Liver (tissue), 9 donors: ENCODE data around the gene DPEP3. TPM values are rescaled to one million over a fixed set of nuclear protein-coding genes. Genes with fewer than 3 reads are reported as not detected.
A peak's percentile ranks its signal among the peaks of the same experiment; 100 is the strongest.

Experiments used
- DNase-seq: peaks from one replicate; pipeline ENCODE4 v3.0.0-alpha.2; 2017; ENCODE audit warnings: low spot score
- H3K27ac ChIP-seq, 2 donors: one replicate each; pipeline ENCODE4 v1.7.0; 2013; ENCODE audit warnings: inconsistent platforms in 2 of 2, low read length in 2 of 2, control low read depth in 1 of 2, low read depth in 1 of 2, mild to moderate bottlenecking in 1 of 2
- H3K27me3 ChIP-seq, 4 donors: one replicate each; pipeline versions ENCODE4 v1.6.1 to v1.7.0; 2013; ENCODE audit warnings: low read length in 3 of 4, inconsistent platforms in 1 of 4, mild to moderate bottlenecking in 1 of 4, moderate library complexity in 1 of 4; ENCODE audit not compliant: control insufficient read depth in 4 of 4, insufficient read depth in 4 of 4
- H3K36me3 ChIP-seq, 4 donors: one replicate each; pipeline versions ENCODE4 v1.6.1 to v1.7.0; 2013; ENCODE audit warnings: low read length in 3 of 4, mild to moderate bottlenecking in 3 of 4, low read depth in 1 of 4, moderate library complexity in 1 of 4; ENCODE audit not compliant: control insufficient read depth in 4 of 4, insufficient read depth in 3 of 4
- H3K4me1 ChIP-seq, 4 donors: one replicate each; pipeline versions ENCODE4 v1.6.1 to v1.7.0; 2013; ENCODE audit warnings: low read length in 3 of 4, mild to moderate bottlenecking in 3 of 4, moderate library complexity in 1 of 4; ENCODE audit not compliant: control insufficient read depth in 4 of 4, insufficient read depth in 4 of 4
- H3K4me3 ChIP-seq, 3 donors: one replicate each; pipeline versions ENCODE4 v1.6.1 to v1.7.0; 2013; ENCODE audit warnings: low read length in 3 of 3, control low read depth in 1 of 3, low read depth in 1 of 3, mild to moderate bottlenecking in 1 of 3
- H3K9ac ChIP-seq, 2 donors: one replicate each; pipeline ENCODE4 v1.7.0; 2013; ENCODE audit warnings: low read length in 2 of 2, mild to moderate bottlenecking in 2 of 2, moderate library complexity in 2 of 2, control low read depth in 1 of 2, low read depth in 1 of 2
- H3K9me3 ChIP-seq, 4 donors: one replicate each; pipeline versions ENCODE4 v1.6.1 to v1.7.0; 2013; ENCODE audit warnings: low read length in 3 of 4; ENCODE audit not compliant: control insufficient read depth in 4 of 4
- ATF3 ChIP-seq: IDR thresholded peaks from 2 replicates; pipeline ENCODE4 v1.6.1; 2016; ENCODE audit warnings: antibody characterized with exemption
- CTCF ChIP-seq: fragments of 150-350 bp; IDR thresholded peaks from 2 replicates; pipeline ENCODE4 v1.5.1; 2017; ENCODE audit warnings: improper control_type of control experiment, low read depth, low read length; ENCODE audit not compliant: missing input control
- EGR1 ChIP-seq, 2 donors: IDR thresholded peaks; 2 replicates each; pipeline ENCODE4 v1.6.1; 2016 to 2018; ENCODE audit warnings: antibody characterized with exemption in 2 of 2, low read depth in 2 of 2
- FOXA1 ChIP-seq: IDR thresholded peaks from 2 replicates; pipeline ENCODE4 v1.6.1; 2016; ENCODE audit warnings: antibody characterized with exemption
- FOXA2 ChIP-seq: IDR thresholded peaks from 2 replicates; pipeline ENCODE4 v1.6.1; 2016; ENCODE audit warnings: antibody characterized with exemption
- GABPA ChIP-seq, 2 donors: IDR thresholded peaks in 1 of 2; conservative IDR thresholded peaks in 1 of 2; 2 replicates each; pipeline ENCODE4 v1.6.1; 2016; ENCODE audit warnings: antibody characterized with exemption in 2 of 2, mild to moderate bottlenecking in 1 of 2, moderate library complexity in 1 of 2
- HNF4A ChIP-seq, 2 donors: conservative IDR thresholded peaks; 2 replicates each; pipeline ENCODE4 v1.6.1; 2016; ENCODE audit warnings: antibody characterized with exemption in 2 of 2, mild to moderate bottlenecking in 2 of 2
- HNF4G ChIP-seq: IDR thresholded peaks from 2 replicates; pipeline ENCODE4 v1.6.1; 2016; ENCODE audit warnings: antibody characterized with exemption
- JUND ChIP-seq, 2 donors: IDR thresholded peaks; 2 replicates each; pipeline ENCODE4 v1.6.1; 2016; ENCODE audit warnings: antibody characterized with exemption in 2 of 2
- MAX ChIP-seq: IDR thresholded peaks from 2 replicates; pipeline ENCODE4 v1.6.1; 2016; ENCODE audit warnings: antibody characterized with exemption
- NR2F2 ChIP-seq: IDR thresholded peaks from 2 replicates; pipeline ENCODE4 v1.6.1; 2016; ENCODE audit warnings: antibody characterized with exemption
- RAD21 ChIP-seq, 2 donors: IDR thresholded peaks; 2 replicates each; pipeline ENCODE4 v1.6.1; 2016; ENCODE audit warnings: antibody characterized with exemption in 2 of 2, mild to moderate bottlenecking in 2 of 2
- RXRA ChIP-seq, 2 donors: IDR thresholded peaks; 2 replicates each; pipeline ENCODE4 v1.6.1; 2017 to 2018; ENCODE audit warnings: antibody characterized with exemption in 2 of 2, mild to moderate bottlenecking in 1 of 2
- SP1 ChIP-seq: IDR thresholded peaks from 2 replicates; pipeline ENCODE4 v1.6.1; 2018; ENCODE audit warnings: antibody characterized with exemption, mild to moderate bottlenecking
- YY1 ChIP-seq: IDR thresholded peaks from 2 replicates; pipeline ENCODE4 v1.6.1; 2016; ENCODE audit warnings: antibody characterized with exemption, mild to moderate bottlenecking
- WGBS: extraction: QIAGEN DNeasy Blood & Tissue Kit; methylation state at CpG from one replicate; pipeline ENCODE4 v1.1.7; 2013; 5-methylcytosine and 5-hydroxymethylcytosine counted together
- polyA plus RNA-seq, 2 donors: library from polyadenylated mRNA; stranded (reverse) in 1 of 2; unstranded in 1 of 2; fragments of 200-250 nt in 1 of 2; fragments of >200 nt in 1 of 2; fragmentation: Nextera tagmentation in 1 of 2; extraction: Ambion mirVana in 1 of 2; gene quantifications; one replicate each; pipeline versions ENCODE4 v1.2.1 to v1.2.3, GENCODE V29; 2013 to 2015
- total RNA-seq, 2 donors: library from RNA; depleted of rRNA; stranded (reverse); fragments of >200 nt; gene quantifications; one replicate each; pipeline ENCODE4 v1.2.3, GENCODE V29; 2014
- TF ChIP-seq, protein P1 (sequence below): IDR thresholded peaks from 2 replicates; pipeline ENCODE4 v1.6.1; 2016; ENCODE audit warnings: antibody characterized with exemption, mild to moderate bottlenecking
- donor health status: healthy.
- donor health status: healthy.
- donor health status: healthy.
- donor health status: healthy.
- donor health status: healthy.

DPEP3 gene
- total and polyA plus RNA-seq, 4 donors = 0.08 to 0.37 (median 0.22) TPM; not detected in 1

DNA sequence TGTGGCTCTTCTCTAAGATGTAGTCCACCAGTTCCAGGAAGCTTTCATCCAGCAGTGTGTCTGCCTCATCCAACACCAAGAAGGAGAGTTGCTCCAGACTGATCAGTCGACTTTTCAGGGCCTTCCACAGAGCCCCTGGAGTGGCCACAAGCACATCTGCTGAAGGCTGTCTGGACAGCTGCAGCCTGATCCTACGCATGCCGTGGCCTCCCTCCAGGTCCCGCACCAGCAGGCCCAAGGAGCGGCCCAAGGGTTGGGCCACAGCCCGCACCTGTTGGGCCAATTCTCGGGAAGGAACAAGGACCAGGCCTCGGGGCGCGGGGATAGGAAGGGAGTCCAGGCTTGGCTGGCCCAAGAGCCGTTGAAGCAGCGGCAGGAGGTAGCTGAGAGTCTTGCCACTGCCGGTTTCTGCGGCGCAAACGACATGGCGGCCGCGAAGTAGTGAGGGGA is 42.0 kb upstream of the DPEP3 start:
- peak overlapping the region; percentile 82 to 95 (median 91) for H3K4me3 ChIP-seq
- TF ChIP-seq FOXA1 (no peak), RAD21 (IDR thresholded peaks at IDR 0.05) (no peak), NR2F2 (no peak), JUND (IDR thresholded peaks at IDR 0.05) (no peak), GABPA (IDR thresholded peaks at IDR 0.05 in 1 of 2, conservative IDR thresholded peaks at IDR 0.05 in 1 of 2) (no peak), ATF3 (no peak), EGR1 (IDR thresholded peaks at IDR 0.05; ENCODE audit: low read depth in 2 of 2) (no peak), SP1 (no peak), YY1 (no peak)
- TF ChIP-seq, protein P1, sequence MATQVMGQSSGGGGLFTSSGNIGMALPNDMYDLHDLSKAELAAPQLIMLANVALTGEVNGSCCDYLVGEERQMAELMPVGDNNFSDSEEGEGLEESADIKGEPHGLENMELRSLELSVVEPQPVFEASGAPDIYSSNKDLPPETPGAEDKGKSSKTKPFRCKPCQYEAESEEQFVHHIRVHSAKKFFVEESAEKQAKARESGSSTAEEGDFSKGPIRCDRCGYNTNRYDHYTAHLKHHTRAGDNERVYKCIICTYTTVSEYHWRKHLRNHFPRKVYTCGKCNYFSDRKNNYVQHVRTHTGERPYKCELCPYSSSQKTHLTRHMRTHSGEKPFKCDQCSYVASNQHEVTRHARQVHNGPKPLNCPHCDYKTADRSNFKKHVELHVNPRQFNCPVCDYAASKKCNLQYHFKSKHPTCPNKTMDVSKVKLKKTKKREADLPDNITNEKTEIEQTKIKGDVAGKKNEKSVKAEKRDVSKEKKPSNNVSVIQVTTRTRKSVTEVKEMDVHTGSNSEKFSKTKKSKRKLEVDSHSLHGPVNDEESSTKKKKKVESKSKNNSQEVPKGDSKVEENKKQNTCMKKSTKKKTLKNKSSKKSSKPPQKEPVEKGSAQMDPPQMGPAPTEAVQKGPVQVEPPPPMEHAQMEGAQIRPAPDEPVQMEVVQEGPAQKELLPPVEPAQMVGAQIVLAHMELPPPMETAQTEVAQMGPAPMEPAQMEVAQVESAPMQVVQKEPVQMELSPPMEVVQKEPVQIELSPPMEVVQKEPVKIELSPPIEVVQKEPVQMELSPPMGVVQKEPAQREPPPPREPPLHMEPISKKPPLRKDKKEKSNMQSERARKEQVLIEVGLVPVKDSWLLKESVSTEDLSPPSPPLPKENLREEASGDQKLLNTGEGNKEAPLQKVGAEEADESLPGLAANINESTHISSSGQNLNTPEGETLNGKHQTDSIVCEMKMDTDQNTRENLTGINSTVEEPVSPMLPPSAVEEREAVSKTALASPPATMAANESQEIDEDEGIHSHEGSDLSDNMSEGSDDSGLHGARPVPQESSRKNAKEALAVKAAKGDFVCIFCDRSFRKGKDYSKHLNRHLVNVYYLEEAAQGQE = no peak
- WGBS = 14% methylated on average over 19 of the region's 19 CpGs
- H3K9ac ChIP-seq = peak overlapping the region in 1 of 2 donors; percentile 83
- H3K9me3 ChIP-seq = no peaks in the 10 kb centered on the region
- no peaks in the 10 kb centered on the region for H3K27me3 ChIP-seq
- peaks cover 0 to 2% (median 0%) of the 10 kb centered on the region in 4 donors for H3K36me3 ChIP-seq
- peak overlapping the region; percentile 77 for H3K27ac ChIP-seq
- no peak for DNase-seq
- peaks cover 6 to 27% (median 24%) of the 10 kb centered on the region in 4 donors for H3K4me1 ChIP-seq

DNA sequence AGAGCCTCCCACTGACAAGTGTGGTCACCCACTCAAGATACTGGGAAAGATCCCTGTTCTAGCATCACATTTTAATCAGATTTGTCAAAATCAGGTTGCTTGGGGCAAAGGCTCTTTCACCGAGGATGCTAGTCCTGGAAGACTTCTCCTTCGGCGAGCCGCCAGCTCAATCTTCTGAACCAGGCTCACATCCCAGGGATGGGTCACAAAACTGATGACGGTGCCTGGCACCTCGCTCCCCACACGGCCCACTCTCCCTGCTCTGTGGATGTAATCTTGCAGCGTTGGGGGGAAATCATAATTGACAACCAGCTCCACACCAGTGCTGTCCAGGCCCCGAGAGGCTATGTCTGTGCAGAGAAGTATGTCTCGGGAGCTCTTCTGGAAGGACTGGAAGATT is 41.2 kb upstream of the DPEP3 start:
- 93% methylated on average over 10 of the region's 10 CpGs for WGBS
- Histone ChIP-seq H3K4me3 (no peak overlapping the region), H3K36me3 (peaks cover 0 to 2% (median 0%) of the 10 kb centered on the region in 4 donors), H3K4me1 (peaks cover 6 to 27% (median 24%) of the 10 kb centered on the region in 4 donors), H3K27me3 (no peaks in the 10 kb centered on the region), H3K9ac (no peak overlapping the region), H3K27ac (no peak overlapping the region), H3K9me3 (no peaks in the 10 kb centered on the region)
- TF ChIP-seq SP1 (no peak), EGR1 (IDR thresholded peaks at IDR 0.05; ENCODE audit: low read depth in 2 of 2) (no peak), CTCF (no peak), RXRA (IDR thresholded peaks at IDR 0.05) (no peak), ATF3 (no peak), MAX (no peak), HNF4A (conservative IDR thresholded peaks at IDR 0.05) (no peak), FOXA2 (no peak), HNF4G (no peak), JUND (IDR thresholded peaks at IDR 0.05) (no peak), FOXA1 (no peak)
- DNase-seq = no peak
